H1 (cell line): ENCODE measurements around the gene GATAD2B. TPM values are rescaled to one million over a fixed set of nuclear protein-coding genes. Genes with fewer than 3 reads are reported as not detected.
"Not testable (repeated sequence)": the region's sequence is repeated elsewhere in the genome, so short reads cannot be mapped to it uniquely, and the experiment has no call there.

Experiments
- CTCF ChIA-PET: fragments of 300-600 bp; sonication (Branson Sonifier 250); formaldehyde crosslinking; loops from one replicate; lab custom pipeline; 2021; ENCODE audit not compliant: partially characterized antibody; lab: Charles Lee
- POLR2A ChIA-PET: fragments of 300-600 bp; sonication (Branson Sonifier 250); formaldehyde crosslinking; loops from one replicate; lab custom pipeline; 2021; ENCODE audit warnings: inconsistent platforms; ENCODE audit not compliant: partially characterized antibody; lab: Charles Lee
- DNase-seq, 2 experiments: peaks; one replicate each; pipeline versions ENCODE4 v3.0.0 to v3.0.0-alpha.2; 2010 to 2022; ENCODE audit warnings: low spot score in 2 of 2, low read depth in 1 of 2, mixed read lengths in 1 of 2
- FAIRE-seq: peaks from 2 replicates; lab custom pipeline; 2011; peaks lifted over from hg19 to GRCh38; lab: Jason Lieb, UNC
- H2AFZ ChIP-seq: 2 replicates; pipeline ENCODE4 v1.8.1; 2012; ENCODE audit warnings: low read length, inconsistent platforms
- H2AK5ac ChIP-seq: 2 replicates; pipeline ENCODE4 v1.6.1; 2013; ENCODE audit warnings: low read depth, low read length
- H2BK120ac ChIP-seq: replicated peaks from 2 replicates; pipeline ENCODE3; 2013; ENCODE audit warnings: low read depth, low read length, inconsistent platforms
- H2BK12ac ChIP-seq: 2 replicates; pipeline ENCODE4 v1.6.1; 2013; ENCODE audit warnings: low read depth, low read length
- H2BK15ac ChIP-seq: 2 replicates; pipeline ENCODE4 v1.6.1; 2013; ENCODE audit warnings: low read length
- H2BK20ac ChIP-seq: 2 replicates; pipeline ENCODE4 v1.6.1; 2013; ENCODE audit warnings: low read length
- H2BK5ac ChIP-seq: 2 replicates; pipeline ENCODE4 v1.6.1; 2013; ENCODE audit warnings: low read depth, low read length
- H3K14ac ChIP-seq: 2 replicates; pipeline ENCODE4 v1.6.1; 2013; ENCODE audit warnings: inconsistent platforms; ENCODE audit not compliant: insufficient read length
- H3K18ac ChIP-seq: 2 replicates; pipeline ENCODE4 v1.6.1; 2013; ENCODE audit warnings: low read length; ENCODE audit errors: extremely low read depth
- H3K23ac ChIP-seq: 2 replicates; pipeline ENCODE4 v1.6.1; 2013; ENCODE audit warnings: inconsistent platforms; ENCODE audit not compliant: insufficient read length
- H3K23me2 ChIP-seq: 2 replicates; pipeline ENCODE4 v1.6.1; 2013; ENCODE audit warnings: low read depth, low read length
- H3K27ac ChIP-seq: 2 replicates; pipeline ENCODE4 v1.6.1; 2011; ENCODE audit warnings: low read depth, low read length, inconsistent platforms
- H3K27me3 ChIP-seq, 4 experiments: replicated peaks in 1 of 4; 1 replicate in 1 of 4; 2 replicates in 3 of 4; pipeline versions ENCODE4 v1.6.1 to v1.8.1; 2011 to 2013; ENCODE audit warnings: low read length in 3 of 4, mild to moderate bottlenecking in 3 of 4, inconsistent platforms in 2 of 4, mixed read lengths in 2 of 4, moderate library complexity in 1 of 4; ENCODE audit not compliant: control insufficient read depth in 3 of 4, insufficient read depth in 3 of 4; ENCODE audit errors: extremely low read depth in 1 of 4
- H3K36me3 ChIP-seq, 4 experiments: 2 replicates each; pipeline versions ENCODE4 v1.6.1 to v1.8.1; 2011 to 2013; ENCODE audit warnings: mild to moderate bottlenecking in 4 of 4, low read length in 3 of 4, moderate library complexity in 2 of 4, control low read depth in 1 of 4, inconsistent platforms in 1 of 4; ENCODE audit not compliant: insufficient read depth in 4 of 4, control insufficient read depth in 2 of 4
- H3K4ac ChIP-seq: replicated peaks from 2 replicates; pipeline ENCODE3; 2013; ENCODE audit warnings: low read length, low read depth, mixed read lengths, inconsistent platforms; ENCODE audit not compliant: insufficient read length
- H3K4me1 ChIP-seq, 4 experiments: replicated peaks in 1 of 4; 1 replicate in 1 of 4; 2 replicates in 3 of 4; pipeline versions ENCODE4 v1.6.1 to v1.8.1; 2011 to 2013; ENCODE audit warnings: low read length in 3 of 4, inconsistent platforms in 2 of 4, mixed read lengths in 1 of 4; ENCODE audit not compliant: insufficient read depth in 4 of 4, control insufficient read depth in 3 of 4
- H3K4me2 ChIP-seq, 2 experiments: 2 replicates each; pipeline versions ENCODE4 v1.6.1 to v1.8.1; 2011 to 2013; ENCODE audit warnings: low read depth in 2 of 2, low read length in 2 of 2, control low read depth in 1 of 2, inconsistent platforms in 1 of 2, mild to moderate bottlenecking in 1 of 2; ENCODE audit not compliant: insufficient read depth in 1 of 2
- H3K4me3 ChIP-seq, 4 experiments: fragments of 200-600, 300-600 bp in 1 of 4; sonication (generic), shearing (Covaris generic), sonication (Bioruptor Twin) in 1 of 4; 2 replicates each; pipeline versions ENCODE4 v1.5.1 to v1.8.1; 2011 to 2016; ENCODE audit warnings: low read length in 4 of 4, low read depth in 3 of 4, control low read depth in 2 of 4, inconsistent platforms in 2 of 4, mild to moderate bottlenecking in 2 of 4, mixed read lengths in 1 of 4, moderate library complexity in 1 of 4; ENCODE audit not compliant: insufficient read depth in 2 of 4; ENCODE audit errors: extremely low read depth in 1 of 4
- H3K56ac ChIP-seq: replicated peaks from 2 replicates; pipeline ENCODE3; 2013; ENCODE audit warnings: low read depth, mild to moderate bottlenecking, mixed read lengths, low read length, inconsistent platforms; ENCODE audit not compliant: insufficient read length
- H3K79me1 ChIP-seq: 2 replicates; pipeline ENCODE4 v1.6.1; 2013; ENCODE audit warnings: low read depth, low read length, control low read depth
- H3K79me2 ChIP-seq, 2 experiments: 2 replicates each; pipeline versions ENCODE4 v1.6.1 to v1.8.1; 2012 to 2013; ENCODE audit warnings: low read length in 2 of 2, mild to moderate bottlenecking in 2 of 2, inconsistent platforms in 1 of 2; ENCODE audit not compliant: insufficient read depth in 2 of 2, control insufficient read depth in 1 of 2
- H3K9ac ChIP-seq, 4 experiments: replicated peaks in 1 of 4; 1 replicate in 1 of 4; 2 replicates in 3 of 4; pipeline versions ENCODE4 v1.6.1 to v1.8.1; 2011 to 2013; ENCODE audit warnings: low read depth in 3 of 4, low read length in 3 of 4, control low read depth in 2 of 4, mild to moderate bottlenecking in 2 of 4, moderate library complexity in 2 of 4, inconsistent platforms in 1 of 4; ENCODE audit errors: extremely low read depth in 1 of 4
- H3K9me3 ChIP-seq, 2 experiments: 2 replicates each; pipeline versions ENCODE4 v1.6.1 to v1.8.1; 2012 to 2013; ENCODE audit warnings: mild to moderate bottlenecking in 2 of 2, moderate library complexity in 2 of 2, control low read depth in 1 of 2, inconsistent platforms in 1 of 2, low read depth in 1 of 2, low read length in 1 of 2, mixed read lengths in 1 of 2; ENCODE audit not compliant: insufficient read depth in 2 of 2
- H4K20me1 ChIP-seq, 2 experiments: replicated peaks in 1 of 2; 2 replicates each; pipeline versions ENCODE3 to v1.8.1; 2011 to 2013; ENCODE audit warnings: inconsistent platforms in 2 of 2, low read length in 2 of 2, mild to moderate bottlenecking in 1 of 2; ENCODE audit not compliant: insufficient read depth in 2 of 2, control insufficient read depth in 1 of 2
- H4K5ac ChIP-seq: 2 replicates; pipeline ENCODE4 v1.6.1; 2013; ENCODE audit warnings: low read length, low read depth, mixed read lengths, inconsistent platforms; ENCODE audit not compliant: insufficient read length
- H4K8ac ChIP-seq: 2 replicates; pipeline ENCODE4 v1.8.0; 2013; ENCODE audit warnings: mild to moderate bottlenecking, moderate library complexity, low read length, inconsistent platforms; ENCODE audit not compliant: insufficient read depth; ENCODE audit errors: extremely low read depth
- H4K91ac ChIP-seq: replicated peaks from 2 replicates; pipeline ENCODE3; 2013; ENCODE audit warnings: low read length, mixed read lengths, inconsistent platforms; ENCODE audit not compliant: insufficient read length
- WGBS, 2 experiments: shearing (Covaris generic) in 1 of 2; methylation state at CpG; one replicate each; pipeline versions ENCODE4 v1.1.6 to v1.1.7; 2013 to 2015; ENCODE audit warnings: low lambda C conversion rate in 2 of 2, mixed read lengths in 2 of 2, inconsistent platforms in 1 of 2, low coverage in 1 of 2, missing lambda C conversion rate in 1 of 2; ENCODE audit not compliant: insufficient replicate concordance in 2 of 2, insufficient coverage in 1 of 2, insufficient read length in 1 of 2; ENCODE audit errors: extremely low coverage in 1 of 2, missing lambda C conversion rate in 1 of 2; 5-methylcytosine and 5-hydroxymethylcytosine counted together
- polyA plus RNA-seq, 7 experiments: library from polyadenylated mRNA; depleted of rRNA in 3 of 7; stranded (reverse) in 5 of 7; unstranded in 2 of 7; fragments of >200 nt in 5 of 7; fragments of 200-250 nt in 2 of 7; gene quantifications; 1 replicate in 5 of 7; 2 replicates in 1 of 7; 4 replicates in 1 of 7; pipeline versions ENCODE4 v1.2.1 to v1.2.3, GENCODE V29; 2011 to 2013; ENCODE audit warnings: missing spikeins in 2 of 7, mixed read lengths in 2 of 7
- total RNA-seq: library from RNA; stranded (reverse); fragmentation: NEBNext Ultra II Directional; extraction: Animal tissue kit (Norgen Biotek cat#: 25700); gene quantifications from 2 replicates; pipeline ENCODE4 v1.2.1, GENCODE V29; 2021

The GATAD2B gene
- total and polyA plus RNA-seq, 2 of the 8 experiments (the other 6 are each of a cell fraction or from before 2014, with no cell fraction given) = 8.4 to 39.1 TPM

DNA sequence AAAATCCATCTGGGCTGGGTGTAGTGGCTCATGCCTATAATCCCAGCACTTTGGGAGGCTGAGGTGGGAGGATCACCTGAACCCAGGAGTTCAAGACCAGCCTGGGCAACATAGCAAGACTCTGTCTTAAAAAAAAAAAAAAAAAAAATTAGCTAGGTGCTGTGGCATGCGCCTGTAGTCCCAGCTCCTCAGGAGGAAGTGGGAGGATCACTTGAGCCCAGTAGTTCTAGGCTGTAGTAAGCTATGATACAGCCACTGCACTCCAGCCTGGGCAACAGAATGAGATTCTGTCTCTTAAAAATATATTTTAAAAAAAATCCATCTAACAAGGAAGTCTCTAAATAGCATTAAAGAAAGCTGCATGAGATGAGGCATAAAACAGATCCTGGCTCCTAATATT is 26.9 kb downstream of the GATAD2B start:
- H3K27ac ChIP-seq, H4K20me1 ChIP-seq, H4K91ac ChIP-seq, H3K4me2 ChIP-seq, H2BK120ac ChIP-seq, H2BK12ac ChIP-seq, H3K27me3 ChIP-seq, H4K5ac ChIP-seq, H3K36me3 ChIP-seq, FAIRE-seq, H3K4me1 ChIP-seq, POLR2A ChIA-PET, H2BK15ac ChIP-seq, H3K4me3 ChIP-seq, H4K8ac ChIP-seq, H3K9ac ChIP-seq, H3K9me3 ChIP-seq, H2BK5ac ChIP-seq, H3K18ac ChIP-seq, H3K4ac ChIP-seq, H3K23ac ChIP-seq, H3K79me1 ChIP-seq, H3K56ac ChIP-seq, H2AK5ac ChIP-seq, H2AFZ ChIP-seq, H2BK20ac ChIP-seq, H3K23me2 ChIP-seq, DNase-seq, H3K14ac ChIP-seq: not testable (repeated sequence)
- H3K79me2 ChIP-seq = peaks cover 0 to 74% of the 10 kb centered on the region in 2 experiments; a peak in 3 of 4 replicates
- CTCF ChIA-PET = interaction anchor here (0.6 to 1.6 kb wide), 5 partner anchors 11 to 147 kb away, joined by 3 to 8 read pairs (median 3); no protein-coding TSS in a partner anchor
- no CpG with 5 or more reads among the region's 1 CpG for WGBS, 2 experiments

- H4K20me1 ChIP-seq, H3K9ac ChIP-seq, H3K18ac ChIP-seq, H2BK15ac ChIP-seq, H3K36me3 ChIP-seq, CTCF ChIA-PET, H2AFZ ChIP-seq, H2BK20ac ChIP-seq, H3K23ac ChIP-seq, H2AK5ac ChIP-seq, H3K23me2 ChIP-seq, H2BK12ac ChIP-seq, DNase-seq, FAIRE-seq, H3K4me1 ChIP-seq, H3K56ac ChIP-seq, H4K5ac ChIP-seq, H3K79me1 ChIP-seq, H2BK120ac ChIP-seq, H3K27ac ChIP-seq, H3K27me3 ChIP-seq, H4K8ac ChIP-seq, H2BK5ac ChIP-seq, H3K14ac ChIP-seq, H3K9me3 ChIP-seq, H3K4me2 ChIP-seq, H4K91ac ChIP-seq, H3K4me3 ChIP-seq, H3K4ac ChIP-seq: not testable (repeated sequence)
- H3K79me2 ChIP-seq = peaks cover 0 to 76% of the 10 kb centered on the region in 2 experiments; a peak in 3 of 4 replicates
- POLR2A ChIA-PET = interaction anchor here (0.7 kb wide), 1 partner anchor 68 kb away, joined by 3 read pairs; no protein-coding TSS in a partner anchor
- 92% methylated on average over 7 of the region's 7 CpGs; no CpG with 5 or more reads in 1 of the 2 experiments for WGBS, 2 experiments
These were observed 31.7 kb downstream of the GATAD2B start for GRCh38 chr1:153891042-153891441.
